Epithelial cell of proximal tubule (primary cell): Measurements from ENCODE around the gene ITIH2. TPM values are rescaled to one million over a fixed set of nuclear protein-coding genes. Genes with fewer than 3 reads are reported as not detected.
"Not testable (repeated sequence)": the region's sequence is repeated elsewhere in the genome, so short reads cannot be mapped to it uniquely, and the experiment has no call there.

Experiments
- DNase-seq: peaks from one replicate; pipeline ENCODE4 v3.0.0-alpha.2; 2011; ENCODE audit warnings: low read depth
- H3K4me3 ChIP-seq: 2 replicates; pipeline ENCODE4 v1.5.1; 2011; ENCODE audit warnings: low read depth, mild to moderate bottlenecking, low read length
- total RNA-seq: library from RNA; depleted of rRNA; stranded (reverse); fragments of >200 nt; gene quantifications from 2 replicates; pipeline ENCODE4 v1.2.3, GENCODE V29; 2015
- TF ChIP-seq, protein P1 (sequence below): conservative IDR thresholded peaks from 2 replicates; pipeline ENCODE4 v1.5.1; 2012; ENCODE audit warnings: low read depth, mild to moderate bottlenecking, low read length

Gene ITIH2
- total RNA-seq, 1 donor from 2014 or later: not detected

DNA sequence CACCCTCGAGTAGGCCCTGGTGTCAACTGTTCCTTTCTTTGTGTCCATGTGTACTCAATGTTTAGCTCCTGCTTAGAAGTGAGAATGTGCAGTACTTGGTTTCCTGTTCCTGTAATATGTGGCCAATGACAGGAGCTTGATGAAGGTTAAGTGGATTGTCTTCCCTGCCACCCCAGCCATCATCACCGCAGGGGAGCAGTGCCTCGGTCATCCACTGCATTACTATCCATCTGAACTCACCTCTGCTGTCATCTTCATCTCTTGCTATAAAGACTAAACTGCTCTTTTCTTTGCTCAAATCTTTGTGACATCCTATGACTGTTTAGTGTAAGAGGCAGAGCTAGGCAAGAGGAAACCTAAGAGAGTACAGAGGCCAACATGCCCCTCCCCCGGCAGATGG lies 15.6 kb downstream of the ITIH2 start:
- no peak for DNase-seq
- no peak overlapping the region for H3K4me3 ChIP-seq
- TF ChIP-seq, protein P1, sequence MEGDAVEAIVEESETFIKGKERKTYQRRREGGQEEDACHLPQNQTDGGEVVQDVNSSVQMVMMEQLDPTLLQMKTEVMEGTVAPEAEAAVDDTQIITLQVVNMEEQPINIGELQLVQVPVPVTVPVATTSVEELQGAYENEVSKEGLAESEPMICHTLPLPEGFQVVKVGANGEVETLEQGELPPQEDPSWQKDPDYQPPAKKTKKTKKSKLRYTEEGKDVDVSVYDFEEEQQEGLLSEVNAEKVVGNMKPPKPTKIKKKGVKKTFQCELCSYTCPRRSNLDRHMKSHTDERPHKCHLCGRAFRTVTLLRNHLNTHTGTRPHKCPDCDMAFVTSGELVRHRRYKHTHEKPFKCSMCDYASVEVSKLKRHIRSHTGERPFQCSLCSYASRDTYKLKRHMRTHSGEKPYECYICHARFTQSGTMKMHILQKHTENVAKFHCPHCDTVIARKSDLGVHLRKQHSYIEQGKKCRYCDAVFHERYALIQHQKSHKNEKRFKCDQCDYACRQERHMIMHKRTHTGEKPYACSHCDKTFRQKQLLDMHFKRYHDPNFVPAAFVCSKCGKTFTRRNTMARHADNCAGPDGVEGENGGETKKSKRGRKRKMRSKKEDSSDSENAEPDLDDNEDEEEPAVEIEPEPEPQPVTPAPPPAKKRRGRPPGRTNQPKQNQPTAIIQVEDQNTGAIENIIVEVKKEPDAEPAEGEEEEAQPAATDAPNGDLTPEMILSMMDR: no peak

DNA sequence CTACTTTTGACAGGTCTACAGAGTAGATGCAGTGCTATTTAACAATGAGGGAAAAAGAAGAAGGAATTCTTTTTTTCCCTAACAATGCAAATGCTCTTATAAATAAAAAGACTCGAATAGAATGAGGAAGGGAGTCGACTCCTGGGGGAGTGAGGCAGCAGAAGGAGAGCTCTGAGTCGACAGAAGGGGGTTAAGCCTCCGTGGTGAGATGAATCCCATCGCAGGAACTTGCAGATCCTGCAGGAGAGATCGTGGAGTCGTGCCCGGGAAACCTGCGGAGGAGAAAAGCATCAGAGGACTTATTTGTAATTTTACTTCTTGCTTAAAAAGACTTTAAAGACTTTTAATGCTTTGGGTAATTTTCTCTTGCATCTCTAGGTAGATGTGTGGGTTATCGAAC lies 17.4 kb downstream of the ITIH2 start:
- H3K4me3 ChIP-seq: no peak overlapping the region
- DNase-seq: no peak
- TF ChIP-seq, protein P1: no peak

DNA sequence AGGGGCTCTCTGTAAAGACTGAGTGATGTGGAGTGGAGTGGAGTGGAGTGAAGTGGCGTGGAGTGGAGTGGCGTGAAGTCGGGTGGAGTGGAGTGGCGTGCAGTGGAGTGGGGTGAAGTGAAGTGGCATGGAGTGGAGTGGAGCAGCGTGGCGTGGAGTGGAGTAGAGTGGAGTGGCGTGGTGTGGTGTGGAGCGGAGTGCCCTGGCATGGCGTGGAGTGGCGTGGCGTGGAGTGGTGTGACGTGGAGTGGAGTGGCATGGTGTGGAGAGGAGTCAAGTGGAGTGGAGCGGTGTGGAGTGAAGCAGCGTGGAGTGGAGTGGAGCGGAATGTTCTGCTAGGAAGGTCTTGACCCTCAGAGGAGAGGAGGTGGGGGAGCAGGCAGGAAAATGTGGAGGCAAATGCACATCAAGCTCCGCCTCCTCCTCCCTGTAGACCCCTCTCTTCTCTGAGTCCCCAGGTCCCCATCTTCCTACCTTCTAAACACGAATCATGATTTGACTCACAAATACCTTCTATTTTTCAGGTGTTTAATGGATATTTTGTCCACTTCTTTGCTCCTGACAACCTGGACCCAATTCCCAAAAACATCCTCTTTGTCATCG lies 19.9 kb downstream of the ITIH2 start:
- H3K4me3 ChIP-seq: no peak overlapping the region
- TF ChIP-seq, protein P1: no peak
- DNase-seq: no peak

DNA sequence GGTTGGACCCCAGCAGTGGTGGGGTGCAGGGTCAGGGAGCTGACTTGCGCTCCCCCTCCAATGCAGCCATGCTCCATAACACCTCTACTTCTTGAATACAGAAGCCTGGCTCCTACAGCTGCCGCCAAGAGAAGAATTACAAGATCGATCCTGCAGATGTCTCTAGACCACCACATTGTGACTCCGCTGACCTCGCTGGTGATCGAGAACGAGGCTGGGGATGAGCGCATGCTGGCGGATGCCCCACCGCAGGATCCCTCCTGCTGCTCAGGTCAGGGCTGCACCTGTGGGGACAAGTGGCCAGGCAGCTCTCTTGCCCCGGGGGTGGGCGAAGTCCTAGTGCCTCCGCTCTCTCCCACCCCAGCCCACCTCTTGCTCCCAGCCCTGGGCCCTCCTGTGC lies 31.7 kb downstream of the ITIH2 start:
- TF ChIP-seq, protein P1: no peak
- DNase-seq: no peak
- no peak overlapping the region for H3K4me3 ChIP-seq

DNA sequence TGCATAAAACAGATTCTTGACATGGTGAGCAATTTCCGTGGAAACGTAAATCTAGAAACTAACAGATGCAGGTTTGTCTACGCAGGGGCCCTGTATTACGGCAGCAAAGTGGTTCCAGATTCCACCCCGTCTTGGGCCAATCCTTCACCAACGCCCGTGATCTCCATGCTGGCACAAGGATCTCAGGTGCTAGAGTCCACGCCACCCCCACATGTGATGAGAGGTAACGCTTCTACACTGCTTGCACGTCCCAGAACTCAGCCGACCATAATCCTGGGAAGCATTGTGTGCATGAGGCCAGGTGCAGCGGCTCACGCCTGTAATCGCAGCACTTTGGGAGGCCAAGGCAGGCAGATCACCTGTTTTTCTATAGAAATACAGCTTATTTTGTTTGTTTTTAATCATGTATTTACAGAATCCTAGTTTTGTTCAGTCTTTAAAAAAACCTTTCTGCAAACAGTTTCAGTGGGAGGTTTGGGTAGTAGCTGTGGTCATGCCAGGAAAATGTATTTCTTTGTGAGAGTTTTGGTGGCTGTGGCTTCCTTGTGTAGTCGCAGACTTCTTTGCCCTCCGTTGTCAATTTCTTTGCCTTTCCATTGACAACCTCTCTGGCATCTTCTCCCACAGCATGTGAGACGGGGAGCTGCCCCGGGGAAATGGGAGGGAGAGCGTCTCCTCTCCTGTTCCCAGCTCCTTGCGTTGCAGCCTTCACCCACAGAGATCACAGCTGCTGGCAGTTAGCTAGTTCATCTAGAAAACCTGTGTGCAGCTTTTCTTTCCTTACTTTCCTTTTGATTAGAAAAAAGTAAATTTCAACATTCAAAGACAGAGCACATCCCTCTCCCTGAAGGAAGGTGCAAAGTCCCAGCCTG lies 35.7 kb downstream of the ITIH2 start:
- TF ChIP-seq, protein P1: no peak
- H3K4me3 ChIP-seq: no peak overlapping the region

DNA sequence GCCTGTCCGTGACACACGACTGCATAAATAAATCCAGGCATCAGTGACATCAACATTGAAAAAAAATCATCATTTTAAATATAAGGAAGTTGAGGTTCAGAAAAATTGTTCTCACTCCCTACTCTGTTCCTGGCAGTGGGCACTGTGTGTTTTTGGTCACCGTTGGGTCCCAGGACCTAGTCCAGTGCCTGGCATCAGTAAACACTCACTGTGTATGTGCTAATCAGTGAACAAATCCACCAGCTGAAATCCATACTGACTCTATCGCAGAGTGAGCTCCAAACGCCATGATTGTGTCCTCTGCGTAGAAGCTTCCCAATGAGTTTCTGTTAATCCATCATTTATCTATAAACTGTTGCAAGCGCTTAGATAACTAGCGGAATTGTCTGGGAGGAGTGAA lies 41.2 kb downstream of the ITIH2 start:
- H3K4me3 ChIP-seq: no peak overlapping the region
- TF ChIP-seq, protein P1: no peak
- DNase-seq: no peak

More for the DNA sequence above, 35.7 kb downstream of the ITIH2 start:
- DNase-seq: no peak

DNA sequence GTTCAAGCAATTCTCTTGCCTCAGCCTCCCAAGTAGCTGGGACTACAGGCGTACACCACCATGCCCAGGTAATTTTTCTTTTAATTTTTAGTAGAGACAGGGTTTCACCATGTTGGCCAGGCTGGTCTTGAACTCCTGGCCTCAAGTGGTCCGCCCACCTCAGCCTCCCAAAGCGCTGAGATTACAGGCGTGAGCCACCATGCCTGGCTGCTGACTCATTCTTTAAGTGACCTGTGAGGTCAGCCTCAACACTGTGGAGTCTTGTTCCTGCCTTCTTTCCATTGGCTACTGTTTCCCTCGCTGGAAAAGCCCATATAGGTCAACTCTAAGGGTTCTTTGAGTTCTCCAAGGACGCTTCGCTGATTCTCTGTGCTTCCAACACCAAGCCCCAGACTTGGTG lies 45.5 kb downstream of the ITIH2 start:
- H3K4me3 ChIP-seq, DNase-seq: not testable (repeated sequence)
